Measurements from ENCODE around the gene THOP1.
A peak's percentile ranks its signal among the peaks of the same experiment; 100 is the strongest.

The THOP1 gene

DNA sequence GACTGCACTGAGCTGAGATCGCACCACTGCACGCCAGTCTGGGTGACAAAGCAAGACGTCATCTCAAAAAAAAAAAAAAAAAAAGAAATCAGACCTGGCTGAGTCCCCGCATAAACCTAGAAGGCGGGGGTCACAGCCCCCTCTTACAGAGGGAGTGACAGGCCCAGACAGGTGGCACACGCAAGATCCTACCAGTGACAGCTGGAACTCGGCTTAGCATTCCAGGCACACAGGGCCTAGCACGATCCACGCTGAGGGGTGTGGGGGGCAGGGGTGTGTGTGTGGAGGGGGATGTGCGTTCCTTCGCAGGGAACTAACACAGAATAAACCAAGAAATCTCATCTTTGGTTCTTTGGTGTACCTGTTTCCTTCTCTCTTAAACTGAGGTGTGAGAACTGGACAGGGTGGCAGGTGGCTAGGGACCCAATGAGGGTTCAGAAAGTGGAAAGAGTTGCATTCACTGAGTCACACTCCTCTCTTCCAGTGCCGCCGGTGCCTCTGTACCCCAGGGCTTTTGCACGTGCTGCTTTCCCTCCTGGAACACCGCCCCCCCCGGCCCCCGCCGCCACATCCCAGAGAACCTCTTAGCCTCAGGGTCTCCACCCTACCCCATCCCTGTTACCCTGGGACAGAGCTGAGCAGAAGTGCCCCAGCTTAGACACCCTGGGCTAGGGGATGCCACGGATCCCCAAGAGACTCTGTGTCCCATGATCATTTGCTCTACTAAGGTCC lies 7.2 kb upstream of the THOP1 start:
- no peak for DNase-seq (ENCODE audit: low read depth)
- no peak for TF ChIP-seq MYC (IDR thresholded peaks at IDR 0.05; ENCODE audit: low read depth, low read length)
- H3K4me3 ChIP-seq (ENCODE audit: low read depth, low read length): no peak overlapping the region

DNA sequence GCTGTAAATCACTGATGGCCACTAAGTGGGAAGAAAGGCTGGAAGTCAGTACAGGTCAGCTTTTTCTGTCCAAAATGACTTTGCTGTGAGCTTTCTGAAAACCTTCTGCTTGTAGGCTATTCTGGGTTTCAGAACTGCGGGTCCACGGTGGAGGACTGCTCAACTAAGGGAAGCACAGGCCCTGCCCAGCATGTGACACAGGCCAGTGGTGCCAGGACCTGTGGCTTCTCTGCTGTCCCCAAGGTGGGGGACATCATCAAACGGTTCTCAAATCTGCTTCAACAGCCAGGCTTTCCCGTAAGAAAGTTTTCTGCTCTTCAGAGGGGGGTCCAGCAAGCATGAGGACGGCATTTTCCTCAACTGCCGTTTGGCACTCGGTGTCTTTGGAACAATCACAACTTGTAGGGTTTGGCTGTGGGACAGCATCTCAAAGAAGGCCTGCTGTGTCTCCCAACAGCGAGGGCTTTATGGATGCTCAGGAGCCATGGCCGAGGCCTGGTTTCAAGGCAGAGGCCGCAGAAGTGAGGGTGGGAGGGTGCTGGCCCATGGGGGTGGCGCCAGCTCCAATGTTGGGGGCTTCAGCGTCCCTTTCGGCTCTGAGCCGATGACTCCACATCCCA lies 6.1 kb upstream of the THOP1 start:
- no peak for DNase-seq (ENCODE audit: low read depth)
- no peak overlapping the region for H3K4me3 ChIP-seq (ENCODE audit: low read depth, low read length)
- no peak for TF ChIP-seq MAX (IDR thresholded peaks at IDR 0.05; ENCODE audit: low read depth, low read length)
- no peak for TF ChIP-seq POLR2A (IDR thresholded peaks at IDR 0.05; ENCODE audit: extremely low read depth, insufficient read length)
- no peak for TF ChIP-seq MYC (IDR thresholded peaks at IDR 0.05; ENCODE audit: low read depth, low read length)
- TF ChIP-seq, protein P1, sequence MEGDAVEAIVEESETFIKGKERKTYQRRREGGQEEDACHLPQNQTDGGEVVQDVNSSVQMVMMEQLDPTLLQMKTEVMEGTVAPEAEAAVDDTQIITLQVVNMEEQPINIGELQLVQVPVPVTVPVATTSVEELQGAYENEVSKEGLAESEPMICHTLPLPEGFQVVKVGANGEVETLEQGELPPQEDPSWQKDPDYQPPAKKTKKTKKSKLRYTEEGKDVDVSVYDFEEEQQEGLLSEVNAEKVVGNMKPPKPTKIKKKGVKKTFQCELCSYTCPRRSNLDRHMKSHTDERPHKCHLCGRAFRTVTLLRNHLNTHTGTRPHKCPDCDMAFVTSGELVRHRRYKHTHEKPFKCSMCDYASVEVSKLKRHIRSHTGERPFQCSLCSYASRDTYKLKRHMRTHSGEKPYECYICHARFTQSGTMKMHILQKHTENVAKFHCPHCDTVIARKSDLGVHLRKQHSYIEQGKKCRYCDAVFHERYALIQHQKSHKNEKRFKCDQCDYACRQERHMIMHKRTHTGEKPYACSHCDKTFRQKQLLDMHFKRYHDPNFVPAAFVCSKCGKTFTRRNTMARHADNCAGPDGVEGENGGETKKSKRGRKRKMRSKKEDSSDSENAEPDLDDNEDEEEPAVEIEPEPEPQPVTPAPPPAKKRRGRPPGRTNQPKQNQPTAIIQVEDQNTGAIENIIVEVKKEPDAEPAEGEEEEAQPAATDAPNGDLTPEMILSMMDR (IDR thresholded peaks at IDR 0.05; ENCODE audit: low read depth, low read length): no peak

DNA sequence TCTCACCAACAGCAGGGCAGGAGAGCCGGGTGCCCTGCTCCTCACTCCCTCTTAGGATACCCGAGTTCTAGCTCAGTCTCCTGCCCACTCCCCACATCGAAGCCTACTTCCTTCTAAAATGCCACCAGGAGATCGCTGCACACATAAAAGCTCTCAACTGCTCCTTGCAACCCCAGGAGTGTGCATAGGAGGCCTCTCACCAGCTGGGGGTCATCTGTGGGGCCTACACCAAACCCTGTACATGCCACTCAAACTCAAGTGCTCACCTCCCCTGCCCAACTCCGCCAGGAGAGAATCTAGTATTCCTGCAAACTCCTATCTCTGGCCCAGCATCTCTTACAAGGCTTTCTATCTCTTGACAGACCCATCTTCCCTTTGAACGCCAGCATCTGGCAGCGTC lies 5.0 kb upstream of the THOP1 start:
- TF ChIP-seq POLR2A (IDR thresholded peaks at IDR 0.05; ENCODE audit: extremely low read depth, insufficient read length) (no peak), MAX (IDR thresholded peaks at IDR 0.05; ENCODE audit: low read depth, low read length) (no peak), MYC (IDR thresholded peaks at IDR 0.05; ENCODE audit: low read depth, low read length) (no peak)
- TF ChIP-seq, protein P1 (IDR thresholded peaks at IDR 0.05; ENCODE audit: low read depth, low read length): no peak
- no peak for DNase-seq (ENCODE audit: low read depth)
- no peak overlapping the region for H3K4me3 ChIP-seq (ENCODE audit: low read depth, low read length)

- DNase-seq (ENCODE audit: low read depth): peak; percentile 22
- peak overlapping the region; percentile 92 for H3K4me3 ChIP-seq (ENCODE audit: low read depth, low read length)
- TF ChIP-seq, protein P1 (IDR thresholded peaks at IDR 0.05; ENCODE audit: low read depth, low read length): no peak
- TF ChIP-seq MAX (IDR thresholded peaks at IDR 0.05; ENCODE audit: low read depth, low read length) (no peak), MYC (IDR thresholded peaks at IDR 0.05; ENCODE audit: low read depth, low read length) (no peak), POLR2A (IDR thresholded peaks at IDR 0.05; ENCODE audit: extremely low read depth, insufficient read length) (no peak)
Observed at GRCh38 chr19:2782329-2782935, 2.9 kb upstream of the THOP1 start.

DNA sequence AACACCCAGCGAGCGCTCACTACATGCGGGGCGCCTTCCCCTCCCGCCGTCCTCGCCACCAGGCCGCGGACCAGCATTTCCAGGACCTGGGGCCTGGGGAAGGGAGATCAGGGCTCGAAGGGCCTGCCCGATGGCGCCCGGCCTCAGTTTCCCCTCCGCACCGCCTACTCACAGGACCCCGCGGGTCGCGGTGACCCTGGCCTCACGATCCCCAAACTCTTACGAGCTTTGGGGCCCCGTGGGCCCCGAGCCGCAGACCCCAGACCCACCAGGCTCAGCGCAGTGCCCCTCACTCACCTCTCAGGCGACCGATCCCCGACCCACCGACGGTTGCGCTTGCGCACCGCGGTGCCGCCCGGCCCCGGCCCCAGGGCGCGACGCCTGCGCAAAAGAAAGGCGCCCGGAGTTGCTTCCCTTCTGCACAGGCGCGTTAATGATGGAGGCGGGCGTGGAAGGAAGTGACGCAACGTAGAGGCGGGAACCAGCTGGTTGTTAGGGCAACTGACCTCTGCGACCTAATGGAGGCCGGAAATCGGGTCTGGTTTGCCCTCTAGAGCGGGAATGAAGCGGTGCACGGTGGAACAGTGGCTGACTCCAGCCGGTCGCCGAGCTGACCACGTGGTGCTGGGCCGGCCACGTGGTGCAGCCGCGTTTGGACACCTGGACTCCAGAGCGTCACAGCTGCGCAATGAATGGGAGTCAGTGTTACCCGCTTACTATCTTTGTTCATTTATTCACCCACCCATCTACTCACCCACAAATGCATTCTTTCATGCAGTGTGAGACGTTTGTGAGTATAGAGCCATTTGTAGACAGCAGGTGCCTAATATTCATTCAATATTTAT lies 2.1 kb upstream of the THOP1 start, which contains the start of gene SGTA:
Gene SGTA (minus strand): TSS at position 338 of the 845 bp plus-strand sequence. CDS start 14,205 bp downstream, outside the sequence.
- peak; percentile 97 for DNase-seq (ENCODE audit: low read depth)
- H3K4me3 ChIP-seq (ENCODE audit: low read depth, low read length): peak within 1 kb of the TSS; percentile 92
- TF ChIP-seq MYC (IDR thresholded peaks at IDR 0.05; ENCODE audit: low read depth, low read length): peak; percentile 100
- TF ChIP-seq, protein P1 (IDR thresholded peaks at IDR 0.05; ENCODE audit: low read depth, low read length): peak; percentile 7
- peak; percentile 100 for TF ChIP-seq MAX (IDR thresholded peaks at IDR 0.05; ENCODE audit: low read depth, low read length)
- TF ChIP-seq POLR2A (IDR thresholded peaks at IDR 0.05; ENCODE audit: extremely low read depth, insufficient read length): peak; percentile 73

Measured in NB4 (cell line).